Aorta (tissue), 5 donors: ENCODE results near the gene DOCK9. TPM values are rescaled to one million over a fixed set of nuclear protein-coding genes. Genes with fewer than 3 reads are reported as not detected.

Experiments
- ATAC-seq: fragments of 200-7000 bp; cut with Tn5 transposase; one replicate; pipeline ENCODE4 v1.9.1; 2022; ENCODE audit warnings: moderate library complexity; ENCODE audit not compliant: low FRiP score
- DNase-seq, 2 donors: peaks; one replicate each; pipeline ENCODE4 v3.0.0-alpha.2; 2020
- H3K27ac ChIP-seq, 2 donors: one replicate each; pipeline ENCODE4 v1.5.1; 2013; ENCODE audit warnings: low read length in 2 of 2, mild to moderate bottlenecking in 2 of 2, moderate library complexity in 2 of 2, control low read depth in 1 of 2, inconsistent platforms in 1 of 2, low read depth in 1 of 2
- H3K27me3 ChIP-seq, 2 donors: one replicate each; pipeline ENCODE4 v1.6.1; 2013; ENCODE audit warnings: control low read depth in 1 of 2, low read length in 1 of 2, mild to moderate bottlenecking in 1 of 2, moderate library complexity in 1 of 2; ENCODE audit not compliant: insufficient read depth in 2 of 2, control insufficient read depth in 1 of 2
- H3K36me3 ChIP-seq, 2 donors: one replicate each; pipeline ENCODE4 v1.6.1; 2013; ENCODE audit warnings: control low read depth in 1 of 2, low read length in 1 of 2, mild to moderate bottlenecking in 1 of 2; ENCODE audit not compliant: insufficient read depth in 2 of 2, control insufficient read depth in 1 of 2
- H3K4me1 ChIP-seq, 2 donors: one replicate each; pipeline ENCODE4 v1.6.1; 2013; ENCODE audit warnings: low read length in 2 of 2, control low read depth in 1 of 2, mild to moderate bottlenecking in 1 of 2, moderate library complexity in 1 of 2; ENCODE audit not compliant: insufficient read depth in 2 of 2, control insufficient read depth in 1 of 2
- H3K4me3 ChIP-seq, 2 donors: one replicate each; pipeline ENCODE4 v1.5.1; 2013; ENCODE audit warnings: low read length in 2 of 2, control low read depth in 1 of 2, mild to moderate bottlenecking in 1 of 2
- H3K9me3 ChIP-seq: one replicate; pipeline ENCODE4 v1.6.1; 2013; ENCODE audit warnings: mild to moderate bottlenecking, low read length; ENCODE audit not compliant: control insufficient read depth
- WGBS, 2 donors: extraction: QIAGEN DNeasy Blood & Tissue Kit; methylation state at CpG; one replicate each; pipeline ENCODE4 v1.1.7; 2013; 5-methylcytosine and 5-hydroxymethylcytosine counted together
- intact Hi-C, 2 donors: fragments of 100-400 bp; cut with DNase I; formaldehyde crosslinking; loops; one replicate each; pipeline versions ENCODE4 v1.14.2 to v1.15.0; 2022
- polyA plus RNA-seq, 2 donors: library from polyadenylated mRNA; stranded (reverse); fragments of 200-250 nt; gene quantifications; one replicate each; pipeline ENCODE4 v1.2.3, GENCODE V29; 2013
- total RNA-seq, 2 donors: library from RNA; stranded (reverse); fragmentation: NEBNext Ultra II Directional; extraction: Animal tissue kit (Norgen Biotek cat#: 25700); gene quantifications; one replicate each; pipeline ENCODE4 v1.2.1, GENCODE V29; 2021
- donor health status: healthy with polysubstance abuse.
- donor health status: Bipolar disorder and iron deficiency.
- donor health status: DM: no; HTN: no; CAD: no.
- donor health status: DM: no; HTN: no; CAD: no.
- donor health status: DM: yes; HTN: yes; CAD: no.

Gene DOCK9
- total and polyA plus RNA-seq, 4 donors: 9.1 to 107 (median 43.8) TPM

- Histone ChIP-seq H3K36me3 (no peaks in the 10 kb centered on the region), H3K27ac (no peak overlapping the region), H3K4me1 (no peaks in the 10 kb centered on the region), H3K4me3 (no peak overlapping the region), H3K27me3 (no peaks in the 10 kb centered on the region), H3K9me3 (no peaks in the 10 kb centered on the region)
- WGBS, 2 donors: 94 to 95% methylated on average over 3 of the region's 3 CpGs
- DNase-seq (no peak), ATAC-seq (no peak)
- intact Hi-C loops: loop anchor here in 1 of 2 donors (10.0 kb wide), 1 partner anchor 197 kb away; no protein-coding TSS in a partner anchor
Observed at GRCh38 chr13:98837896-98838295, 140.0 kb downstream of the DOCK9 start.

GRCh38 chr13:98835156-98835555 lies 142.7 kb downstream of the DOCK9 start:
- no peak for ATAC-seq

GRCh38 chr13:98834254-98834960 lies 143.5 kb downstream of the DOCK9 start:
- H3K27ac ChIP-seq: no peak overlapping the region
- no peak for DNase-seq
- 79 to 84% methylated on average over 7 of the region's 7 CpGs for WGBS, 2 donors
- peaks cover 0 to 2% of the 10 kb centered on the region in 2 donors for H3K36me3 ChIP-seq
- no peak overlapping the region for H3K4me3 ChIP-seq
- H3K4me1 ChIP-seq: no peaks in the 10 kb centered on the region
- intact Hi-C loops: loop anchor here in 1 of 2 donors (10.0 kb wide), 1 partner anchor 200 kb away; no protein-coding TSS in a partner anchor
- H3K9me3 ChIP-seq: no peaks in the 10 kb centered on the region
- H3K27me3 ChIP-seq: no peaks in the 10 kb centered on the region
- no peak for ATAC-seq

More at GRCh38 chr13:98835156-98835555, 142.7 kb downstream of the DOCK9 start:
- intact Hi-C loops: loop anchor here in 1 of 2 donors (10.0 kb wide), 1 partner anchor 200 kb away; no protein-coding TSS in a partner anchor
- no peaks in the 10 kb centered on the region for H3K27me3 ChIP-seq
- no peak overlapping the region for H3K4me3 ChIP-seq
- no peaks in the 10 kb centered on the region for H3K4me1 ChIP-seq
- no peaks in the 10 kb centered on the region for H3K9me3 ChIP-seq
- H3K36me3 ChIP-seq: peaks cover 0 to 2% of the 10 kb centered on the region in 2 donors
- DNase-seq: no peak
- 89 to 91% methylated on average over 3 of the region's 3 CpGs for WGBS, 2 donors
- H3K27ac ChIP-seq: no peak overlapping the region

- WGBS, 2 donors: 91 to 97% methylated on average over 8 of the region's 8 CpGs
- Histone ChIP-seq H3K27me3 (no peaks in the 10 kb centered on the region), H3K27ac (no peak overlapping the region), H3K4me3 (no peak overlapping the region), H3K9me3 (no peaks in the 10 kb centered on the region), H3K4me1 (no peaks in the 10 kb centered on the region), H3K36me3 (peaks cover 2 to 6% of the 10 kb centered on the region in 2 donors)
- DNase-seq: no peak
- intact Hi-C loops: loop anchor here in 1 of 2 donors (10.0 kb wide), 1 partner anchor 204 kb away; no protein-coding TSS in a partner anchor
- no peak for ATAC-seq
Observed at GRCh38 chr13:98831236-98831635, 146.6 kb downstream of the DOCK9 start.

- Histone ChIP-seq H3K9me3 (no peaks in the 10 kb centered on the region), H3K27me3 (no peaks in the 10 kb centered on the region), H3K4me3 (no peak overlapping the region), H3K4me1 (no peaks in the 10 kb centered on the region), H3K36me3 (peaks cover 2 to 6% of the 10 kb centered on the region in 2 donors), H3K27ac (no peak overlapping the region)
- DNase-seq (no peak), ATAC-seq (no peak)
- intact Hi-C loops: no loop called here
- 96 to 97% methylated on average over 5 of the region's 5 CpGs for WGBS, 2 donors
Observed at GRCh38 chr13:98829541-98829940, 148.3 kb downstream of the DOCK9 start.

- WGBS, 2 donors: 97 to 98% methylated on average over 2 of the region's 2 CpGs
- Histone ChIP-seq H3K4me3 (no peak overlapping the region), H3K9me3 (no peaks in the 10 kb centered on the region), H3K36me3 (peaks cover 2 to 6% of the 10 kb centered on the region in 2 donors), H3K4me1 (no peaks in the 10 kb centered on the region), H3K27ac (no peak overlapping the region), H3K27me3 (no peaks in the 10 kb centered on the region)
- DNase-seq: no peak
- intact Hi-C loops: no loop called here
- ATAC-seq: no peak
Observed at GRCh38 chr13:98828614-98829013, 149.2 kb downstream of the DOCK9 start.

GRCh38 chr13:98827449-98827848 lies 150.4 kb downstream of the DOCK9 start:
- H3K27ac ChIP-seq: no peak overlapping the region
- ATAC-seq: no peak
- H3K27me3 ChIP-seq: no peaks in the 10 kb centered on the region
- peaks cover 2 to 6% of the 10 kb centered on the region in 2 donors for H3K36me3 ChIP-seq
- peaks cover 0 to under 1% of the 10 kb centered on the region in 2 donors for H3K4me1 ChIP-seq
- no peak overlapping the region for H3K4me3 ChIP-seq
- H3K9me3 ChIP-seq: no peaks in the 10 kb centered on the region
- DNase-seq: no peak
- 83 to 85% methylated on average over 14 of the region's 14 CpGs for WGBS, 2 donors
- intact Hi-C loops: no loop called here

GRCh38 chr13:98826146-98826545 lies 151.7 kb downstream of the DOCK9 start:
- WGBS, 2 donors: 91 to 93% methylated on average over 6 of the region's 6 CpGs
- peaks cover 3 to 6% of the 10 kb centered on the region in 2 donors for H3K4me1 ChIP-seq
- H3K9me3 ChIP-seq: no peaks in the 10 kb centered on the region
- no peaks in the 10 kb centered on the region for H3K27me3 ChIP-seq
- H3K4me3 ChIP-seq: no peak overlapping the region
- H3K36me3 ChIP-seq: peaks cover 2 to 4% of the 10 kb centered on the region in 2 donors
- DNase-seq (no peak), ATAC-seq (no peak)
- no peak overlapping the region for H3K27ac ChIP-seq
- intact Hi-C loops: no loop called here

- intact Hi-C loops: no loop called here
- ATAC-seq: no peak
- Histone ChIP-seq H3K9me3 (no peaks in the 10 kb centered on the region), H3K27ac (no peak overlapping the region), H3K4me1 (peaks cover 3 to 9% of the 10 kb centered on the region in 2 donors), H3K36me3 (peaks cover 2 to 4% of the 10 kb centered on the region in 2 donors), H3K4me3 (no peak overlapping the region), H3K27me3 (no peaks in the 10 kb centered on the region)
- WGBS, 2 donors: 81 to 83% methylated on average over 8 of the region's 8 CpGs
- DNase-seq: no peak
Observed at GRCh38 chr13:98825659-98826058, 152.2 kb downstream of the DOCK9 start.
